HepG2 (cell line): ENCODE measurements around the gene SNX27. TPM values are rescaled to one million over a fixed set of nuclear protein-coding genes. Genes with fewer than 3 reads are reported as not detected.

ENCODE experiments used
- ATAC-seq: fragments of 200-7000 bp; cut with Tn5 transposase; 3 replicates; pipeline ENCODE4 v1.9.1; 2020; ENCODE audit warnings: mild to moderate bottlenecking, moderate library complexity
- BruUV-seq: library from RNA; stranded (reverse); fragments of 400-500 nt; replicated peaks from 2 replicates; lab custom pipeline; 2021; lab: Mats Ljungman, UMichigan
- CTCF ChIA-PET: fragments of 300-600 bp; formaldehyde crosslinking; extraction: SDS; loops from one replicate; lab custom pipeline; 2021; ENCODE audit warnings: low total read pairs, inconsistent platforms, low intra/inter-chr PET ratio; lab: Yijun Ruan, JAX
- POLR2A ChIA-PET: fragments of 350-600 bp; sonication (Branson Sonifier 250); formaldehyde crosslinking; loops from one replicate; lab custom pipeline; 2020; ENCODE audit warnings: antibody characterized with exemption, inconsistent platforms; lab: Yijun Ruan, JAX
- DNase-seq: peaks from one replicate; pipeline ENCODE4 v3.0.0-alpha.2; 2015; ENCODE audit warnings: low spot score
- FAIRE-seq: peaks from 3 replicates; lab custom pipeline; 2011; peaks lifted over from hg19 to GRCh38; lab: Jason Lieb, UNC
- H2AFZ ChIP-seq: one replicate; pipeline ENCODE4 v1.6.1; 2011; ENCODE audit warnings: low read length, inconsistent platforms
- H3K27ac ChIP-seq: fragments of 300-600 bp; 3 replicates; pipeline ENCODE4 v1.8.0; 2011; ENCODE audit warnings: mixed run types, mild to moderate bottlenecking, mixed read lengths, low read length, inconsistent platforms; ENCODE audit not compliant: insufficient read depth; ENCODE audit errors: extremely low read length
- H3K27me3 ChIP-seq, 2 experiments: fragments of 200-600 bp in 1 of 2; 2 replicates in 1 of 2; 3 replicates in 1 of 2; pipeline versions ENCODE4 v1.6.0 to v1.8.0; 2011; ENCODE audit warnings: low read length in 2 of 2, mild to moderate bottlenecking in 2 of 2, moderate library complexity in 2 of 2, inconsistent platforms in 1 of 2; ENCODE audit not compliant: insufficient read depth in 2 of 2, control insufficient read depth in 1 of 2
- H3K36me3 ChIP-seq, 2 experiments: fragments of 200-600 bp in 1 of 2; replicated peaks in 1 of 2; 2 replicates in 1 of 2; 3 replicates in 1 of 2; pipeline versions ENCODE4 v1.5.1 to v1.8.0; 2011; ENCODE audit warnings: low read length in 2 of 2, inconsistent platforms in 1 of 2; ENCODE audit not compliant: insufficient read depth in 2 of 2, control insufficient read depth in 1 of 2
- H3K4me1 ChIP-seq: 2 replicates; pipeline ENCODE4 v1.5.1; 2012; ENCODE audit warnings: low read length, inconsistent platforms; ENCODE audit not compliant: insufficient read depth
- H3K4me2 ChIP-seq: 2 replicates; pipeline ENCODE4 v1.6.0; 2011; ENCODE audit warnings: low read depth, low read length, inconsistent platforms
- H3K4me3 ChIP-seq, 3 experiments: fragments of 200-600 bp in 1 of 3; sonication (generic), shearing (Covaris generic) in 1 of 3; replicated peaks in 1 of 3; 2 replicates each; pipeline ENCODE4 v1.5.1; 2011 to 2016; ENCODE audit warnings: low read length in 3 of 3, inconsistent platforms in 2 of 3, low read depth in 2 of 3, mild to moderate bottlenecking in 2 of 3, control low read depth in 1 of 3, mixed read lengths in 1 of 3; ENCODE audit not compliant: insufficient read depth in 1 of 3
- H3K79me2 ChIP-seq: one replicate; pipeline ENCODE4 v1.6.1; 2011; ENCODE audit warnings: low read length, inconsistent platforms; ENCODE audit not compliant: insufficient read depth
- H3K9ac ChIP-seq: 2 replicates; pipeline ENCODE4 v1.6.0; 2011; ENCODE audit warnings: mild to moderate bottlenecking, low read depth, low read length, inconsistent platforms; ENCODE audit not compliant: insufficient read depth
- H3K9me3 ChIP-seq: 2 replicates; pipeline ENCODE4 v1.5.1; 2012; ENCODE audit warnings: mild to moderate bottlenecking, low read length
- H4K20me1 ChIP-seq: 2 replicates; pipeline ENCODE4 v1.6.0; 2011; ENCODE audit warnings: inconsistent platforms, mild to moderate bottlenecking, low read length, moderate library complexity; ENCODE audit not compliant: insufficient read depth
- ATAD3A ChIP-seq: sonication (generic); formaldehyde crosslinking; IDR thresholded peaks from 2 replicates; pipeline ENCODE4 v1.4.0; 2020; ENCODE audit warnings: missing genetic modification reagents
- BRD4 ChIP-seq: sonication (generic); formaldehyde crosslinking; IDR thresholded peaks from 2 replicates; pipeline ENCODE4 v1.4.0; 2020; ENCODE audit warnings: missing genetic modification reagents
- DDIT3 ChIP-seq: sonication (generic); formaldehyde crosslinking; IDR thresholded peaks from 2 replicates; pipeline ENCODE4 v1.4.0; 2020; ENCODE audit warnings: mild to moderate bottlenecking, missing genetic modification reagents
- EEA1 ChIP-seq: sonication (generic); formaldehyde crosslinking; IDR thresholded peaks from 2 replicates; pipeline ENCODE4 v1.5.1; 2020; ENCODE audit warnings: mild to moderate bottlenecking, missing genetic modification reagents, borderline replicate concordance
- THAP8 ChIP-seq: sonication (generic); formaldehyde crosslinking; IDR thresholded peaks from 2 replicates; pipeline ENCODE4 v1.5.1; 2020; ENCODE audit warnings: missing genetic modification reagents, mild to moderate bottlenecking, borderline replicate concordance
- ZBTB20 ChIP-seq: sonication (generic); formaldehyde crosslinking; IDR thresholded peaks from 2 replicates; pipeline ENCODE4 v1.8.1; 2023; ENCODE audit warnings: missing genetic modification reagents, low read depth, mild to moderate bottlenecking, borderline replicate concordance
- ZNF331 ChIP-seq: sonication (generic); formaldehyde crosslinking; IDR thresholded peaks from 2 replicates; pipeline ENCODE4 v1.4.0; 2020; ENCODE audit warnings: missing genetic modification reagents
- ZNF547 ChIP-seq: sonication (generic); formaldehyde crosslinking; IDR thresholded peaks from 2 replicates; pipeline ENCODE4 v1.5.1; 2020; ENCODE audit warnings: mild to moderate bottlenecking, missing genetic modification reagents
- ZNF550 ChIP-seq: sonication (generic); formaldehyde crosslinking; IDR thresholded peaks from 2 replicates; pipeline ENCODE4 v1.4.0; 2020; ENCODE audit warnings: mild to moderate bottlenecking, missing genetic modification reagents, borderline replicate concordance
- ZNF629 ChIP-seq: sonication (generic); formaldehyde crosslinking; conservative IDR thresholded peaks from 2 replicates; pipeline ENCODE4 v1.5.0; 2020; ENCODE audit warnings: missing genetic modification reagents
- ZNF790 ChIP-seq: sonication (generic); formaldehyde crosslinking; IDR thresholded peaks from 2 replicates; pipeline ENCODE4 v1.8.0; 2022; ENCODE audit warnings: missing genetic modification reagents, mild to moderate bottlenecking, borderline replicate concordance
- ZNF839 ChIP-seq: sonication (generic); formaldehyde crosslinking; IDR thresholded peaks from 2 replicates; pipeline ENCODE4 v1.4.0; 2020; ENCODE audit warnings: missing genetic modification reagents, mild to moderate bottlenecking, borderline replicate concordance
- WGBS: methylation state at CpG from one replicate; pipeline ENCODE4 v1.1.6; 2017; ENCODE audit warnings: low lambda C conversion rate; 5-methylcytosine and 5-hydroxymethylcytosine counted together
- in situ Hi-C: cut with HindIII; loops from 2 replicates; pipeline ENCODE4 v1.10.0; 2017; ENCODE audit warnings: low pct_unique_long_range_greater_than_20kb; ENCODE audit not compliant: extremely low pct_ligation_motif_present
- intact Hi-C: fragments of 100-400 bp; cut with micrococcal nuclease; formaldehyde crosslinking; loops from one replicate; pipeline ENCODE4 v1.10.0; 2022; ENCODE audit not compliant: unreplicated experiment
- polyA plus RNA-seq, 8 experiments: library from polyadenylated mRNA; depleted of rRNA in 3 of 8; stranded (reverse) in 7 of 8; unstranded in 1 of 8; fragments of >200 nt; fragmentation: Illumina TruSeq in 4 of 8; extraction: Trizol in 4 of 8; gene quantifications; 2 replicates each; pipeline versions ENCODE4 v1.2.1 to v1.2.3, GENCODE V29; 2011 to 2016; ENCODE audit warnings: low read depth in 4 of 8, missing spikeins in 1 of 8, mixed read lengths in 1 of 8; ENCODE audit not compliant: insufficient read depth in 1 of 8
- total RNA-seq, 5 experiments: library from RNA; depleted of rRNA; stranded (reverse); fragments of >200 nt; fragmentation: Illumina TruSeq; extraction: Trizol; gene quantifications; 2 replicates each; pipeline ENCODE4 v1.2.3, GENCODE V29; 2016; ENCODE audit warnings: low read depth in 1 of 5
- TF ChIP-seq, protein P1 (sequence below): sonication (generic); formaldehyde crosslinking; IDR thresholded peaks from 2 replicates; pipeline ENCODE4 v1.5.1; 2020; ENCODE audit warnings: mild to moderate bottlenecking, missing genetic modification reagents
- TF ChIP-seq, protein P2 (sequence below): IDR thresholded peaks from 2 replicates; pipeline ENCODE4 v1.6.1; 2016
- TF ChIP-seq, protein P3 (sequence below): IDR thresholded peaks from 2 replicates; pipeline ENCODE4 v1.4.0; 2020; ENCODE audit warnings: mild to moderate bottlenecking, missing genetic modification reagents
- TF ChIP-seq, protein P4 (sequence below): sonication (generic); formaldehyde crosslinking; IDR thresholded peaks from 2 replicates; pipeline ENCODE4 v1.9.0; 2021; ENCODE audit warnings: missing genetic modification reagents, borderline replicate concordance

SNX27 gene
- total and polyA plus RNA-seq, 2 of the 13 experiments (the other 11 are each of a cell fraction or from before 2014, with no cell fraction given) = 14.4 to 17.8 TPM

DNA sequence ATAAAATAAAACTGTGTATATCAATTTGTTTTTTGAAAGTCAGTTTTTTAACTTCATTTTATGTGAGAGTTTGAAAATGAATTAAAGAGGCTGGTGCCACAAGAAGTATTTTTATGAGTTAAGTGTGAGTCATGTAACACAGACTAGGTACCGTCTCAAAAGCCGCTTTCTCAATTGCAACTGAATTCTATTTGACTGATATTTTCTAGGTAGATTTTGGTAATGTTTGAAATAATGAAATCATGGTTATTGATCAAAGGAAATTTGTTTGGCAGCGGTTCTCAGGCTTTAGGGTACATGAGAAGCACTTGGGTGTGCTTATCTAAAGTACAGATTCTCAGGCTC, 4.6 kb downstream of the SNX27 start:
- DNase-seq = no peak
- FAIRE-seq = no peak
- H3K9ac ChIP-seq = no peak overlapping the region
- no peak overlapping the region for H3K4me2 ChIP-seq
- in situ Hi-C loops = no loop called here
- no peak for ATAC-seq
- H3K4me3 ChIP-seq = no peak overlapping the region
- H3K4me1 ChIP-seq = peaks cover 73% of the 10 kb centered on the region
- POLR2A ChIA-PET = no interaction called here
- no peak overlapping the region for H3K27ac ChIP-seq
- no TSS peak for BruUV-seq
- no peaks in the 10 kb centered on the region for H4K20me1 ChIP-seq
- H2AFZ ChIP-seq = no peak overlapping the region
- WGBS = 98% methylated on average over 3 of the region's 3 CpGs
- CTCF ChIA-PET = no interaction called here
- intact Hi-C loops = no loop called here
- H3K36me3 ChIP-seq = no peaks in the 10 kb centered on the region
- H3K27me3 ChIP-seq = no peaks in the 10 kb centered on the region
- peaks cover 35% of the 10 kb centered on the region for H3K79me2 ChIP-seq
- no peaks in the 10 kb centered on the region for H3K9me3 ChIP-seq
- no peak for TF ChIP-seq ZNF331 (CRISPR knock-in tag)
- TF ChIP-seq EEA1 = no peak
- TF ChIP-seq, protein P1, sequence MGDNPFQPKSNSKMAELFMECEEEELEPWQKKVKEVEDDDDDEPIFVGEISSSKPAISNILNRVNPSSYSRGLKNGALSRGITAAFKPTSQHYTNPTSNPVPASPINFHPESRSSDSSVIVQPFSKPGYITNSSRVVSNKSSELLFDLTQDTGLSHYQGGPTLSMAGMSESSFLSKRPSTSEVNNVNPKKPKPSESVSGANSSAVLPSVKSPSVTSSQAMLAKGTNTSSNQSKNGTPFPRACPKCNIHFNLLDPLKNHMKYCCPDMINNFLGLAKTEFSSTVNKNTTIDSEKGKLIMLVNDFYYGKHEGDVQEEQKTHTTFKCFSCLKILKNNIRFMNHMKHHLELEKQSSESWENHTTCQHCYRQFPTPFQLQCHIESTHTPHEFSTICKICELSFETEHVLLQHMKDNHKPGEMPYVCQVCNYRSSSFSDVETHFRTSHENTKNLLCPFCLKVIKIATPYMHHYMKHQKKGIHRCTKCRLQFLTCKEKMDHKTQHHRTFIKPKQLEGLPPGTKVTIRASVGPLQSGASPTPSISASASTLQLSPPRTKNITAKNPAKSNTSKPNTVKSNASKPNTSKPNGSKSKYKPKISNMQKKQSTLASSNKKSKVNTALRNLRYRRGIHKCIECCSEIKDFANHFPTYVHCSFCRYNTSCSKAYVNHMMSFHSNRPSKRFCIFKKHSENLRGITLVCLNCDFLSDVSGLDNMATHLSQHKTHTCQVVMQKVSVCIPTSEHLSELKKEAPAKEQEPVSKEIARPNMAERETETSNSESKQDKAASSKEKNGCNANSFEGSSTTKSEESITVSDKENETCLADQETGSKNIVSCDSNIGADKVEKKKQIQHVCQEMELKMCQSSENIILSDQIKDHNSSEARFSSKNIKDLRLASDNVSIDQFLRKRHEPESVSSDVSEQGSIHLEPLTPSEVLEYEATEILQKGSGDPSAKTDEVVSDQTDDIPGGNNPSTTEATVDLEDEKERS (CRISPR knock-in tag) = no peak
- TF ChIP-seq, protein P2, sequence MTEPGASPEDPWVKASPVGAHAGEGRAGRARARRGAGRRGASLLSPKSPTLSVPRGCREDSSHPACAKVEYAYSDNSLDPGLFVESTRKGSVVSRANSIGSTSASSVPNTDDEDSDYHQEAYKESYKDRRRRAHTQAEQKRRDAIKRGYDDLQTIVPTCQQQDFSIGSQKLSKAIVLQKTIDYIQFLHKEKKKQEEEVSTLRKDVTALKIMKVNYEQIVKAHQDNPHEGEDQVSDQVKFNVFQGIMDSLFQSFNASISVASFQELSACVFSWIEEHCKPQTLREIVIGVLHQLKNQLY (CRISPR knock-in tag) = no peak
- no peak for TF ChIP-seq ZNF629
- TF ChIP-seq BRD4 (CRISPR knock-in tag) = no peak
- TF ChIP-seq, protein P3, sequence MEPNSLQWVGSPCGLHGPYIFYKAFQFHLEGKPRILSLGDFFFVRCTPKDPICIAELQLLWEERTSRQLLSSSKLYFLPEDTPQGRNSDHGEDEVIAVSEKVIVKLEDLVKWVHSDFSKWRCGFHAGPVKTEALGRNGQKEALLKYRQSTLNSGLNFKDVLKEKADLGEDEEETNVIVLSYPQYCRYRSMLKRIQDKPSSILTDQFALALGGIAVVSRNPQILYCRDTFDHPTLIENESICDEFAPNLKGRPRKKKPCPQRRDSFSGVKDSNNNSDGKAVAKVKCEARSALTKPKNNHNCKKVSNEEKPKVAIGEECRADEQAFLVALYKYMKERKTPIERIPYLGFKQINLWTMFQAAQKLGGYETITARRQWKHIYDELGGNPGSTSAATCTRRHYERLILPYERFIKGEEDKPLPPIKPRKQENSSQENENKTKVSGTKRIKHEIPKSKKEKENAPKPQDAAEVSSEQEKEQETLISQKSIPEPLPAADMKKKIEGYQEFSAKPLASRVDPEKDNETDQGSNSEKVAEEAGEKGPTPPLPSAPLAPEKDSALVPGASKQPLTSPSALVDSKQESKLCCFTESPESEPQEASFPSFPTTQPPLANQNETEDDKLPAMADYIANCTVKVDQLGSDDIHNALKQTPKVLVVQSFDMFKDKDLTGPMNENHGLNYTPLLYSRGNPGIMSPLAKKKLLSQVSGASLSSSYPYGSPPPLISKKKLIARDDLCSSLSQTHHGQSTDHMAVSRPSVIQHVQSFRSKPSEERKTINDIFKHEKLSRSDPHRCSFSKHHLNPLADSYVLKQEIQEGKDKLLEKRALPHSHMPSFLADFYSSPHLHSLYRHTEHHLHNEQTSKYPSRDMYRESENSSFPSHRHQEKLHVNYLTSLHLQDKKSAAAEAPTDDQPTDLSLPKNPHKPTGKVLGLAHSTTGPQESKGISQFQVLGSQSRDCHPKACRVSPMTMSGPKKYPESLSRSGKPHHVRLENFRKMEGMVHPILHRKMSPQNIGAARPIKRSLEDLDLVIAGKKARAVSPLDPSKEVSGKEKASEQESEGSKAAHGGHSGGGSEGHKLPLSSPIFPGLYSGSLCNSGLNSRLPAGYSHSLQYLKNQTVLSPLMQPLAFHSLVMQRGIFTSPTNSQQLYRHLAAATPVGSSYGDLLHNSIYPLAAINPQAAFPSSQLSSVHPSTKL (CRISPR knock-in tag) = no peak
- TF ChIP-seq ZNF547 (CRISPR knock-in tag) = no peak
- TF ChIP-seq ZNF790 = no peak
- no peak for TF ChIP-seq ZNF839 (CRISPR knock-in tag)
- no peak for TF ChIP-seq ZNF550 (CRISPR knock-in tag)
- no peak for TF ChIP-seq THAP8 (CRISPR knock-in tag)
- TF ChIP-seq, protein P4, sequence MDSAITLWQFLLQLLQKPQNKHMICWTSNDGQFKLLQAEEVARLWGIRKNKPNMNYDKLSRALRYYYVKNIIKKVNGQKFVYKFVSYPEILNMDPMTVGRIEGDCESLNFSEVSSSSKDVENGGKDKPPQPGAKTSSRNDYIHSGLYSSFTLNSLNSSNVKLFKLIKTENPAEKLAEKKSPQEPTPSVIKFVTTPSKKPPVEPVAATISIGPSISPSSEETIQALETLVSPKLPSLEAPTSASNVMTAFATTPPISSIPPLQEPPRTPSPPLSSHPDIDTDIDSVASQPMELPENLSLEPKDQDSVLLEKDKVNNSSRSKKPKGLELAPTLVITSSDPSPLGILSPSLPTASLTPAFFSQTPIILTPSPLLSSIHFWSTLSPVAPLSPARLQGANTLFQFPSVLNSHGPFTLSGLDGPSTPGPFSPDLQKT (CRISPR knock-in tag) = no peak
- TF ChIP-seq ATAD3A (CRISPR knock-in tag) = no peak
- no peak for TF ChIP-seq DDIT3 (CRISPR knock-in tag)
- TF ChIP-seq ZBTB20 = no peak
